ENCODE data around the gene CAMP. TPM values are rescaled to one million over a fixed set of nuclear protein-coding genes. Genes with fewer than 3 reads are reported as not detected.
"Not testable (repeated sequence)": the region's sequence is repeated elsewhere in the genome, so short reads cannot be mapped to it uniquely, and the experiment has no call there.

Gene CAMP
- total RNA-seq, 2 donors from 2014 or later, result not detected

DNA sequence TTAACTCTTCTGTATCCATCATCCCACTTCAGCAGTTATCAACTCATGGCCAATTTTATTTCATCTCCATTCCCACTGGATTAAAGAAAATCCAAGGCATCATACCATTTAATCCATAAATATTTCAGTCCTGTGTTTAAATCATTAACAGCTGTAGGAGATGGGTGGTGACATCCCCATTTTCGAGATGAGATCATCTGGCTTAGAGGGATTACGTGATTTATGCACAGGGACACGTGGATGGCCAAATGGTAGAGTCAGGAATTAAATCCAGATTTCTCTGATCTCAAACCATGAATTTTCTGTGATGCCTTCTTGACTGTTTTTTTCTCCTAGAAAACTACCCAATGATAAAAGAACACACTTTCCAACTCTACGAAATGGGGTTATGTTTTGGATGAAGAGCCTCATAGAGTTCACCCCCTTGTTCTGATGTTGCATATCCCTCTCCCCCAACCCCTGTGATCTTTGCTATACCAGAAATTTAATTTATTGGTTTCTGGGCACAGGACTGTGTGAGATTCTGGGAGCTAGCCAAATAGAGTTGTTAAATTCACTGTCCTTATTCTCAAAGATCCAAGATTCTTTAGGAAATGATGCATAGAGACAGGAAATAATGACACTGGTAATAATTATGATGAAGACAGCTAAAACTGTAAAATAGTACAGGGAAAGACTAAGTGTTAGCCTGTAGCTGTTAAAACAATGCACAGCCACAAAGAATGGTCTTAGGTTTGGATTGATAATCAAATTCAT, 25.0 kb downstream of the CAMP start:
- Mint-ChIP-seq H3K4me1 (ENCODE audit: low read depth in 2 of 2) (peaks cover 22 to 24% of the 10 kb centered on the region in 2 donors), H3K9me3 (no peaks in the 10 kb centered on the region), H3K36me3 (no peaks in the 10 kb centered on the region), H3K27ac (peak overlapping the region; percentile 60 to 95), H3K27me3 (no peaks in the 10 kb centered on the region), H3K4me3 (peak overlapping the region; percentile 32)
- ATAC-seq (no peak), DNase-seq (ENCODE audit: low spot score) (no peak)

DNA sequence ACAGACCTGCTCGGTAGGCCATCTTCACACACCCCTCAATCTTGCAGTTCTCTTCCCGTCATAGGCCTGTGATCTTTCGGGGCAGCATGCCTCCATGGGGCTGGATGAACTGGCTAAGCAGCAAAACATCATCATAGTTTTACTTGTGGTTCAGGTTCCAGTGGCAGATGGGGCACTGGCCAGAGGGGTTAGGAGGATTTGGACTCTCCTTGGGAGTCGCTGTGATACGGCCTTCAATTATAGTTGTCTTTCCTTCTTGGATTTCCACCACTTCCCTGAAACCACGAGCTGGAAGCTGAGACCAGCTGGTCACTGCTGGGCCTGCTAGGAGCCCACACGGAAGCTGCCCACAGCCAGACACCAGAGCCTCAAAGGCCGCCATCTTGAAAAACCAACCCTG, 33.3 kb downstream of the CAMP start:
- ATAC-seq, result no peak
- DNase-seq (ENCODE audit: low spot score), result no peak
- Mint-ChIP-seq H3K36me3 (peaks cover 14% of the 10 kb centered on the region), H3K27me3 (no peaks in the 10 kb centered on the region), H3K9me3 (no peaks in the 10 kb centered on the region), H3K4me1 (ENCODE audit: low read depth in 2 of 2) (peaks cover 5 to 6% of the 10 kb centered on the region in 2 donors), H3K4me3 (no peak overlapping the region), H3K27ac (no peak overlapping the region)

DNA sequence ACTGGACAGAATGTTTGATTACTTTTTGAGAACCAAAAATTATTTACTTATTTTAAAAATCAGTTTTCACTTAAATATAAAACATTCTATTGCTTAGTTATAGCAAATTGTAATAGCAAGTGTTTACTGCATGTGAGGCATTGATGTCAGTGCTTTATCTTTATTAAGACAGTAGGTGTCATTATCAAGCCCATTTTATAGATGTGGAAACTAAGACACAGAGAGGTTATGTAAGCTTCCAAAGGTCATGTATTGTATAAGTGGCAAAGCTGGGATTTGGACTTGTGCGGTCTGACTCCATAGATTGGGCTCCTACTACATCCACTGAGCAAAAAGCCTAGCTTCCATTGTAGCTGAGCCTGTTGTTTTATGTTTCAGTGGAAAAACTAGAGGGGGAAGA, 35.2 kb downstream of the CAMP start:
- H3K4me1 Mint-ChIP-seq (ENCODE audit: low read depth in 2 of 2), result peaks cover 5 to 6% of the 10 kb centered on the region in 2 donors
- no peak for DNase-seq (ENCODE audit: low spot score)
- no peaks in the 10 kb centered on the region for H3K27me3 Mint-ChIP-seq
- peaks cover 14% of the 10 kb centered on the region for H3K36me3 Mint-ChIP-seq
- H3K4me3 Mint-ChIP-seq, result no peak overlapping the region
- H3K9me3 Mint-ChIP-seq, result no peaks in the 10 kb centered on the region
- H3K27ac Mint-ChIP-seq, result no peak overlapping the region
- ATAC-seq, result no peak

DNA sequence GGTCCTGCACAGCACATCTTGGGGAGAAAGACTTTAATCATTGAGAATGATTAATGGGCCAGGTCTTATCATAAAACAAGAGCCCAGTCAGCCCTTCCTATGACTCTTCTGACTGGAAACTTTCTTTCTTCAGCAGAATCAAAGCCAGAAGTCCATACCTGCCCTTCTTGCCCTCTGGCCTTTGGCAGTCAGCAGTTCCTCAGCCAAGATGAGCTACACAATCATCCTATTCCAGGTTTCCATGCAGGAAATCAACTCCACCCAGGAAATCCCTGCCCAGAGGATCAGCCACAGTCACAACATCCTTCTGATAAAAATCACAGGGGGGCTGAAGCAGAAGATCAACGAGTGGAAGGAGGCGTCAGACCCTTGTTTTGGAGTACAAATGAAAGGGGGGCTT, 44.5 kb downstream of the CAMP start:
- no peak for ATAC-seq
- peaks cover 17% of the 10 kb centered on the region for H3K36me3 Mint-ChIP-seq
- no peak overlapping the region for H3K4me3 Mint-ChIP-seq
- no peak for DNase-seq (ENCODE audit: low spot score)
- H3K9me3 Mint-ChIP-seq, result no peaks in the 10 kb centered on the region
- H3K4me1 Mint-ChIP-seq (ENCODE audit: low read depth in 2 of 2), result peaks cover 0 to 8% of the 10 kb centered on the region in 2 donors
- H3K27me3 Mint-ChIP-seq, result no peaks in the 10 kb centered on the region
- H3K27ac Mint-ChIP-seq, result no peak overlapping the region

DNA sequence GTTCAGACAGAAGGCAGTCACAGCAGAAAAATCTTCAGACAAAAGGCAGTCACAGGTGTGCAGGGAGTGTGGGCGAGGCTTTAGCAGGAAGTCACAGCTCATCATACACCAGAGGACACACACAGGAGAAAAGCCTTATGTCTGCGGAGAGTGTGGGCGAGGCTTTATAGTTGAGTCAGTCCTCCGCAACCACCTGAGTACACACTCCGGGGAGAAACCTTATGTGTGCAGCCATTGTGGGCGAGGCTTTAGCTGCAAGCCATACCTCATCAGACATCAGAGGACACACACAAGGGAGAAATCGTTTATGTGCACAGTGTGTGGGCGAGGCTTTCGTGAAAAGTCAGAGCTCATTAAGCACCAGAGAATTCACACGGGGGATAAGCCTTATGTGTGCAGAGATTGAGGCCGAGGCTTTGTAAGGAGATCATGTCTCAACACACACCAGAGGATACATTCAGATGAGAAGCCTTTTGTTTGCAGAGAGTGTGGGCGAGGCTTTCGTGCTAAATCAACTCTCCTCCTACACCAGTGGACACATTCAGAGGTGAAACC, 45.2 kb downstream of the CAMP start:
- no peaks in the 10 kb centered on the region for H3K27me3 Mint-ChIP-seq
- H3K4me3 Mint-ChIP-seq, result no peak overlapping the region
- DNase-seq (ENCODE audit: low spot score), result no peak
- H3K36me3 Mint-ChIP-seq, result peaks cover 17% of the 10 kb centered on the region
- peak; percentile 67 for ATAC-seq
- H3K9me3 Mint-ChIP-seq, result no peaks in the 10 kb centered on the region
- peaks cover 0 to 9% of the 10 kb centered on the region in 2 donors for H3K4me1 Mint-ChIP-seq (ENCODE audit: low read depth in 2 of 2)
- peak overlapping the region in 1 of 2 donors; percentile 68 for H3K27ac Mint-ChIP-seq

DNA sequence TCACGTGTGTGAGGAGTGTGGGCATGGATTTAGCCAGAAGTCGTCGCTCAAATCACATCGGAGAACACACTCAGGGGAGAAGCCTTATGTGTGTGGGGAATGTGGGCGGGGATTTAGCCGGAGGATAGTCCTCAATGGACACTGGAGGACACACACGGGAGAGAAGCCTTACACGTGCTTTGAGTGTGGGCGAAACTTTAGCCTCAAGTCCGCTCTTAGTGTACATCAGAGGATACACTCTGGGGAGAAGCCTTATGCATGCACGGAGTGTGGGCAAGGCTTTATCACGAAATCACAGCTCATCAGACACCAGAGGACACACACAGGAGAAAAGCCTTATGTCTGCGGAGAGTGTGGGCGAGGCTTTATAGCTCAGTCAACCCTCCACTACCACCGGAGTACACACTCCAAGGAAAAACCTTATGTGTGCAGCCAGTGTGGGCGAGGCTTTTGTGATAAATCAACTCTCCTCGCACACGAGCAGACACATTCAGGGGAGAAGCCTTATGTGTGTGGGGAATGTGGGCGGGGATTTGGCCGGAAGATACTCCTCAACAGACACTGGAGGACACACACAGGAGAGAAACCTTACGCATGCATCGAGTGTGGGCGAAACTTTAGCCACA, 45.8 kb downstream of the CAMP start:
- Mint-ChIP-seq H3K4me1 (ENCODE audit: low read depth in 2 of 2) (peaks cover 0 to 11% of the 10 kb centered on the region in 2 donors), H3K4me3 (no peak overlapping the region), H3K9me3 (no peaks in the 10 kb centered on the region), H3K27me3 (no peaks in the 10 kb centered on the region), H3K27ac (peak overlapping the region in 1 of 2 donors; percentile 68), H3K36me3 (peaks cover 12% of the 10 kb centered on the region)
- ATAC-seq, result no peak
- no peak for DNase-seq (ENCODE audit: low spot score)

DNA sequence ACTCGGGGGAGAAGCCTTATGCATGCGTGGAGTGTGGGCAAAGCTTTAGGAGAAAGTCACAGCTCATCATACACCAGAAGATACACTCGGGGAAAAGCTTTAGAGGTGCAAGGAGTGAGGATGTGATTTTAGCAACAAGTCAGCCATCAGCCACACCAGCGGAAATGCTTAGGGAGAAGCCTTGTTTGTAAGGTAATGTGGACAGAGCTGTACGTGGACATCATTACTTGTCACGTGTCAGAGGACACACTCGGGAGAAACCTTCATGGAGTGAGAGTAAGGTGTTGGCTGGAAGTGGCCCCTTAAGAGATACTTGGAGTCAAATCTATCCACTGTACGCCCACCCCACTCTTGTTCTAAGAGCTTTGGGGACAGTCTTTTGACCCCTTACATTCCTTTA, 46.3 kb downstream of the CAMP start:
- DNase-seq (ENCODE audit: low spot score) (no peak), ATAC-seq (no peak)
- H3K36me3 Mint-ChIP-seq, result peaks cover 10% of the 10 kb centered on the region
- H3K9me3 Mint-ChIP-seq, result no peaks in the 10 kb centered on the region
- peaks cover 0 to 11% of the 10 kb centered on the region in 2 donors for H3K4me1 Mint-ChIP-seq (ENCODE audit: low read depth in 2 of 2)
- no peak overlapping the region for H3K4me3 Mint-ChIP-seq
- H3K27me3 Mint-ChIP-seq, result no peaks in the 10 kb centered on the region
- H3K27ac Mint-ChIP-seq, result peak overlapping the region in 1 of 2 donors; percentile 68

DNA sequence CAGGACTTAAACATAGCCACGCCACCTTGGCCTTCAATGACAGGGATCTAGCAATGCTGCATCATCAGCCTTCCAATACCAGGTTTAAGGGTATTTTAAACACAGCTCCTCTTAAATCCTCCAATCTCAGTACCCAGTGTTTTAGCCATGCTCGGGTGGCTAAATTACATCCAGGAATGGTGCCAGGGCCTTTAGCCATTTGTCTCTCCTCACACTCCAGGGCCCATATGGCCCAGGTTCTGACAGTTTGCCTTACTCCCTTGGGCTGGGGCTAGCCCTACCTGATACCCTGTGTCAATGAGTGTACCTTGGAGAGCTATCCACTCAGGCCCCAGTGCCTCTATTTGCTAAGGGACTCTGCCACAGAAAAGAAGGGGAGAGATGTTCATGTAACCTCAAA, 47.0 kb downstream of the CAMP start:
- no peak overlapping the region for H3K4me3 Mint-ChIP-seq
- peaks cover 0 to 11% of the 10 kb centered on the region in 2 donors for H3K4me1 Mint-ChIP-seq (ENCODE audit: low read depth in 2 of 2)

DNA sequence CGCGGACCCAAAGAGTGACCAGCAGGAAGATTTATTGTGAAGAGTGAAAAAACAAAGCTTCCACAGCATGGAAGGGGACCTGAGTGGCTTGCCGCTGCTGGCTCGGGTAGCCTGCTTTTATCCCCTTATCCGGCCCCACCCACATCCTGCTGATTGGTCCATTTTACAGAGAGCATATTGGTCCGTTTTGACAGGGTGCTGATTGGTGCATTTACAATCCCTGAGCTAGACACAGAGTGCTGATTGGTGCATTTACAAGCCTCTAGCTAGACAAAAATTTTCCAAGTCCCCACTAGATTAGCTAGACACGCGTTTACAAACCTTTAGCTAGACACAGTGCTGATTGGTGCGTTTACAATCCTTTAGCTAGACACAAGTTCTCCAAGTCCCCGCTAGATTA, 47.9 kb downstream of the CAMP start:
- not testable (repeated sequence) for H3K27ac Mint-ChIP-seq; ATAC-seq; DNase-seq (ENCODE audit: low spot score); H3K4me3 Mint-ChIP-seq; H3K27me3 Mint-ChIP-seq; H3K36me3 Mint-ChIP-seq; H3K9me3 Mint-ChIP-seq
- peaks cover 0 to 11% of the 10 kb centered on the region in 2 donors for H3K4me1 Mint-ChIP-seq (ENCODE audit: low read depth in 2 of 2)

More for the DNA sequence above, 47.0 kb downstream of the CAMP start:
- no peak for ATAC-seq
- Mint-ChIP-seq H3K9me3 (no peaks in the 10 kb centered on the region), H3K27ac (peak overlapping the region in 1 of 2 donors; percentile 70), H3K36me3 (peaks cover 10% of the 10 kb centered on the region), H3K27me3 (no peaks in the 10 kb centered on the region)
- no peak for DNase-seq (ENCODE audit: low spot score)

DNA sequence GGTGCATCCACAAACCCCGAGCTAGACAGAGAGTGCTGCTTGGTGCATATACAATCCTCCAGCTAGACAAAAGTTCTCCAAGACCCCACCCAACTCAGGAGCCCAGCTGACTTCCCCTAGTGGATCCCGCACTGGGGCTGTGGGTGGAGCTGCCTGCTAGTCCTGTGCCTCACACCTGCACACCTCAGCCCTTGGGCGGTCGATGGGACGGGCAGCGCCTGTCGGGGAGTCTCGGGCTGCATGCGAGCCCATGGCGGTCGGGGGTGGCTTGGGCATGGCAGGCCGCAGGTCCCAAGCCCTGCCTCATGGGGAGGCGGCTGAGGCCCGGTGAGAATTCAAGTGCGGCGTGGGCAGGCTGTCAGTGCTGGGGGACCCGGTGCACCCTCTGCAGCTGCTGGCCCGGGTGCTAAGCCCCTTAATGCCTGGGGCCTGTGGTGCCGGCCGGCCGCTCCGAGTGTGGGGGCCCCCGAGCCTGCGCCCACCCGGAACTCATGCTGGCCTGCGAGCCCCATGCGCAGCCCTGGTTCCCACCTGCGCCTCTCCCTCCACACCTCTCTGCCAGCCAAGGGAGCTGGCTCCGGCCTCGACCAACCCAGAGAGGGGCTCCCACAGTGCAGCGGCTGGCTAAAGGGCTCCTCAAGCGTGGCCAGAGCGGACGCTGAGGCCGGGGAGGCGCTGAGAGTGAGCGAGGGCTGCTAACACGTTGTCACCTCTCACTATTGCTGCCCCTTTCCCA, 48.6 kb downstream of the CAMP start:
- Mint-ChIP-seq H3K9me3 (no peaks in the 10 kb centered on the region), H3K27ac (no peak overlapping the region), H3K4me1 (ENCODE audit: low read depth in 2 of 2) (peaks cover 0 to 11% of the 10 kb centered on the region in 2 donors), H3K27me3 (no peaks in the 10 kb centered on the region), H3K36me3 (peaks cover 10% of the 10 kb centered on the region), H3K4me3 (no peak overlapping the region)
- ATAC-seq, result peak in 1 of 2 donors; percentile 40
- DNase-seq (ENCODE audit: low spot score), result no peak

DNA sequence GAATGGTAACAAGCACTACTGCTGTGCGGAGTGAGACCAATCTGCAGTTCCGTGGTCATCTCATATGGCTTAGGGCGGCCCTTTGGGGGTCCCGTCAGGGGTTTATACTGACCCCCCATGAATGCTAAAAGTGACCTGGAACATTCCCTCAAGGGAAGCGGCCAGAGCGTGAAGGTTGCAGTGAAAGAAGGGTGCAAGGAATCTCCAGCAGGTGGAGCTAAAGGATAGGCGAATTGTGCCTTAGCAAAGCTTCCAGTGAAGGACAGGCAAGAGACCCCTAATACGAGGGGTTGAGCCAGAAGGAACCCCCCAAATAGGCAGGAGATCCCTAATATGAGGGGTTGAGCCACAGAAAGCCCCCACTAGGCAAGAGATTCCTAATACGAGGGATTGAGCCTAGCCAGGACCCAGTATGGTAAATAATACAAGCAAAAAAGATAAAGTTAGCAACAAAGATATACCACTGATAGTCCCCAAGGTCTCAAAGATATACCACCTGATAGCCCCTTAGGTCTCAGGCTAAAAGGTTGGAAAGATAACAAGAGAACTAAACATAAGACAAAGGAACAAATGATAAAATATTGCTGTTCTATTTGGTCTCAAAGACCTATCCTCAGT, 50.4 kb downstream of the CAMP start:
- H3K27ac Mint-ChIP-seq, result no peak overlapping the region
- ATAC-seq, result peak; percentile 55 to 70

DNA sequence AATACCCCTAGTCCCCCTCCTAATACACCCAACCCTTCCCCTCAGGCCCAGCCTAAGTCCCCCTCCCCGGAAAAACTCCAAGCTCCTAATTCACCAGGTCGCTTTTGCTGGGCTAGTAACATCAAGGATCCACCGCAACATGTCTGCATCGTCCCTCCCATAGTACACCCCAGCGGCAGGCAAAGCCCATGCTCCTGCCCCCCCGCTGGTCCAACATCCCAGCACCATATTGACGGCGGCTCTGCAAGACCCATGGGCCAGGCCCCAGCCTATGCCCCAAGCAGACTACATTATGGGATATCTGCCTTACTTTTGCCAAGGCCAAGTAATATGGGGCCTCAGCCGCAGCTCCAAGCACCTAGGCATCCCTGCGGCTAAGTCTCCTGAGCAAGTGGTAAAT, 51.2 kb downstream of the CAMP start:
- no peak overlapping the region for H3K4me3 Mint-ChIP-seq
- H3K4me1 Mint-ChIP-seq (ENCODE audit: low read depth in 2 of 2), result peaks cover 0 to 9% of the 10 kb centered on the region in 2 donors
- no peaks in the 10 kb centered on the region for H3K27me3 Mint-ChIP-seq
- peaks cover under 1% of the 10 kb centered on the region for H3K36me3 Mint-ChIP-seq
- no peak overlapping the region for H3K27ac Mint-ChIP-seq
- no peaks in the 10 kb centered on the region for H3K9me3 Mint-ChIP-seq
- ATAC-seq, result no peak
- DNase-seq (ENCODE audit: low spot score), result no peak

More for the DNA sequence above, 50.4 kb downstream of the CAMP start:
- no peak for DNase-seq (ENCODE audit: low spot score)
- Mint-ChIP-seq H3K36me3 (peaks cover 5% of the 10 kb centered on the region), H3K27me3 (no peaks in the 10 kb centered on the region), H3K4me1 (ENCODE audit: low read depth in 2 of 2) (peaks cover 0 to 9% of the 10 kb centered on the region in 2 donors), H3K9me3 (no peaks in the 10 kb centered on the region), H3K4me3 (no peak overlapping the region)

Data from natural killer cell treated with Interleukin-12 subunit alpha and Interleukin-12 subunit beta and Interleukin-15 and Interleukin-18, amount 100 ng/mL, for 72 hours (primary cell).